ENCODE data around the gene TMEM219. TPM values are rescaled to one million over a fixed set of nuclear protein-coding genes. Genes with fewer than 3 reads are reported as not detected.

Gene TMEM219
- total and polyA plus RNA-seq, 2 donors from 2014 or later = 127 to 288 TPM

GRCh38 chr16:29987371-29988085, 25.6 kb downstream of the TMEM219 start:
- peaks cover 0 to 53% (median 52%) of the 10 kb centered on the region in 3 donors for H3K36me3 ChIP-seq (ENCODE audit: control insufficient read depth in 2 of 3, insufficient read depth in 3 of 3, low read length in 3 of 3)
- no peak for TF ChIP-seq CTCF (IDR thresholded peaks at IDR 0.05; ENCODE audit: borderline replicate concordance, extremely low read depth, insufficient read depth)
- H3K9ac ChIP-seq (ENCODE audit: low read length in 3 of 3) = no peak overlapping the region
- no peak overlapping the region for H3K4me3 ChIP-seq (ENCODE audit: low read length in 3 of 3)
- H3K27me3 ChIP-seq (ENCODE audit: control insufficient read depth, insufficient read depth, low read length) = no peaks in the 10 kb centered on the region
- no peaks in the 10 kb centered on the region for H3K9me3 ChIP-seq (ENCODE audit: control insufficient read depth in 2 of 3, insufficient read depth in 1 of 3, low read length in 3 of 3)
- H3K4me1 ChIP-seq (ENCODE audit: control insufficient read depth in 2 of 3, insufficient read depth in 2 of 3, low read depth in 1 of 3, low read length in 3 of 3) = no peaks in the 10 kb centered on the region
- intact Hi-C loops (cut with DNase I) = no loop called here
- no peak for FAIRE-seq
- DNase-seq = no peak
- no peak overlapping the region for H3K27ac ChIP-seq (ENCODE audit: low read depth in 2 of 2, low read length in 2 of 2)

- no peaks in the 10 kb centered on the region for H3K27me3 ChIP-seq (ENCODE audit: control insufficient read depth, insufficient read depth, low read length)
- DNase-seq = no peak
- FAIRE-seq = no peak
- intact Hi-C loops (cut with DNase I) = no loop called here
- H3K36me3 ChIP-seq (ENCODE audit: control insufficient read depth in 2 of 3, insufficient read depth in 3 of 3, low read length in 3 of 3) = peaks cover 0 to 52% (median 47%) of the 10 kb centered on the region in 3 donors
- no peaks in the 10 kb centered on the region for H3K4me1 ChIP-seq (ENCODE audit: control insufficient read depth in 2 of 3, insufficient read depth in 2 of 3, low read depth in 1 of 3, low read length in 3 of 3)
- TF ChIP-seq CTCF (IDR thresholded peaks at IDR 0.05; ENCODE audit: borderline replicate concordance, extremely low read depth, insufficient read depth) = no peak
- no peaks in the 10 kb centered on the region for H3K9me3 ChIP-seq (ENCODE audit: control insufficient read depth in 2 of 3, insufficient read depth in 1 of 3, low read length in 3 of 3)
- H3K9ac ChIP-seq (ENCODE audit: low read length in 3 of 3) = no peak overlapping the region
- no peak overlapping the region for H3K4me3 ChIP-seq (ENCODE audit: low read length in 3 of 3)
- no peak overlapping the region for H3K27ac ChIP-seq (ENCODE audit: low read depth in 2 of 2, low read length in 2 of 2)
These were observed 26.6 kb downstream of the TMEM219 start for GRCh38 chr16:29988346-29989075.

GRCh38 chr16:29989111-29989858, 27.4 kb downstream of the TMEM219 start:
- no peak overlapping the region for H3K9ac ChIP-seq (ENCODE audit: low read length in 3 of 3)
- TF ChIP-seq CTCF (IDR thresholded peaks at IDR 0.05; ENCODE audit: borderline replicate concordance, extremely low read depth, insufficient read depth) = no peak
- no peaks in the 10 kb centered on the region for H3K27me3 ChIP-seq (ENCODE audit: control insufficient read depth, insufficient read depth, low read length)
- no peak for FAIRE-seq
- H3K36me3 ChIP-seq (ENCODE audit: control insufficient read depth in 2 of 3, insufficient read depth in 3 of 3, low read length in 3 of 3) = peaks cover 0 to 49% (median 40%) of the 10 kb centered on the region in 3 donors
- no peaks in the 10 kb centered on the region for H3K9me3 ChIP-seq (ENCODE audit: control insufficient read depth in 2 of 3, insufficient read depth in 1 of 3, low read length in 3 of 3)
- H3K4me1 ChIP-seq (ENCODE audit: control insufficient read depth in 2 of 3, insufficient read depth in 2 of 3, low read depth in 1 of 3, low read length in 3 of 3) = peaks cover 0 to 4% (median 2%) of the 10 kb centered on the region in 3 donors
- H3K4me3 ChIP-seq (ENCODE audit: low read length in 3 of 3) = no peak overlapping the region
- no peak overlapping the region for H3K27ac ChIP-seq (ENCODE audit: low read depth in 2 of 2, low read length in 2 of 2)
- intact Hi-C loops (cut with DNase I) = no loop called here
- no peak for DNase-seq

Data from kidney (tissue), 14 donors.